Activated T-cell treated with anti-CD3 and anti-CD28 coated beads, Interleukin-2, amount 50 U/mL, for 1 hour (primary cell): ENCODE results near the gene FRMPD3.

Experiments used
- DNase-seq: peaks from one replicate; pipeline ENCODE4 v3.0.0-alpha.2; 2020

FRMPD3 gene

GRCh38 chrX:107482046-107482445 lies 32.6 kb downstream of the FRMPD3 start:
- no peak for DNase-seq

- DNase-seq = no peak
Measured at GRCh38 chrX:107484002-107484726, 34.7 kb downstream of the FRMPD3 start.

- DNase-seq = no peak
Measured at GRCh38 chrX:107485013-107485412, 35.6 kb downstream of the FRMPD3 start.

GRCh38 chrX:107493141-107493540 lies 43.7 kb downstream of the FRMPD3 start:
- DNase-seq = no peak

GRCh38 chrX:107496786-107497185 lies 47.3 kb downstream of the FRMPD3 start:
- DNase-seq = no peak
